NCI-H146 treated with DMSO at 0.1 percent for 48 hours (cell line): ENCODE measurements around the gene TP73.

ENCODE experiments used
- DNase-seq: peaks from one replicate; lab custom pipeline; 2025; ENCODE audit not compliant: unreplicated experiment; lab: John Stamatoyannopoulos, UW

Gene TP73

GRCh38 chr1:3725366-3725765 is 73.0 kb downstream of the TP73 start:
- no peak for DNase-seq

GRCh38 chr1:3727042-3727824 is 74.9 kb downstream of the TP73 start:
- DNase-seq, result no peak

DNA sequence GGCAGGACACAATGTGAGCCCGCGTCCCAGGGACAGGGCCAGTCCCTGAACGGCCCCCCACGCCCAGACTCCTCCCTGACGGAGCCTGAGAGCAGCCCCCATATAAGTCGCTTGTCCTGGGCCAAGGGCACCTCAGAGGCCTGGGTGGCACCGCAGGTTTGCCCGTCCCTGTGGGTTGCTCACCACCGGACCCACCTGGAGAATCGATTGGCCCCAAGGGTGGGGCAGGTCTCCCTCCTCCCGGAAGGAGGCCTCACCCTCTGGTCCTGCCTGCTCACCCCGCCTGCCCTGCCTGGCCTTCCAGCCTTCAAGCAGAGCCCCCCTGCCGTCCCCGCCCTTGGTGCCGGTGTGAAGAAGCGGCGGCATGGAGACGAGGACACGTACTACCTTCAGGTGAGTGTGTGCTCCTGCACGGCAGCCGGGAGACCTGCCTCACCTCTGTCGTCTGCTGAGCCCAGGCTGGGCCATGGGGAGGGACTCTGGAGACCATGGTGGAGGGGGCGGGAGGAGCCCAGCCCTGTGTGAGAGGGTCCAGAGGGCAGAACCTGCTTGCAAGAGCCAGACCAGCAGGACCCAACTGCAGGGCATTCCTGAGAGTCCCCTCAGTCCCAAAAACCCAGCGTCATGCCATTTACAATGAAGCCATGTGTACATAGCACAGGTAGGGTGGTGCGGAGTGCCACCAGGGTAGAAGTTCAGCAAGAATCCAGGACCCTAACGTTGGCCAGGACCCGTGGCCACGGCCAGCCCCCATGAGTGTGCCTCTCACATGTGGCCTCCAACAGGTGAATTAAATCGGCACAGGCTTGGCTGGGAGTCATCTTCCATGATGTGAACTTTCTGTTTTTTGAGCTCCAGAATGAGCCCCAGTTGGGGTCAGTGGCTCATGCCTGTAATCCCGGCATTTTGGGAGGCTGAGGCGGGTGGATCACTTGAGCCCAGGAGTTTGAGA is 75.8 kb downstream of the TP73 start:
- no peak for DNase-seq

GRCh38 chr1:3729594-3730542 is 77.6 kb downstream of the TP73 start:
- DNase-seq, result no peak

GRCh38 chr1:3730543-3731247 is 78.4 kb downstream of the TP73 start:
- no peak for DNase-seq

GRCh38 chr1:3731583-3732433 is 79.5 kb downstream of the TP73 start:
- no peak for DNase-seq

DNA sequence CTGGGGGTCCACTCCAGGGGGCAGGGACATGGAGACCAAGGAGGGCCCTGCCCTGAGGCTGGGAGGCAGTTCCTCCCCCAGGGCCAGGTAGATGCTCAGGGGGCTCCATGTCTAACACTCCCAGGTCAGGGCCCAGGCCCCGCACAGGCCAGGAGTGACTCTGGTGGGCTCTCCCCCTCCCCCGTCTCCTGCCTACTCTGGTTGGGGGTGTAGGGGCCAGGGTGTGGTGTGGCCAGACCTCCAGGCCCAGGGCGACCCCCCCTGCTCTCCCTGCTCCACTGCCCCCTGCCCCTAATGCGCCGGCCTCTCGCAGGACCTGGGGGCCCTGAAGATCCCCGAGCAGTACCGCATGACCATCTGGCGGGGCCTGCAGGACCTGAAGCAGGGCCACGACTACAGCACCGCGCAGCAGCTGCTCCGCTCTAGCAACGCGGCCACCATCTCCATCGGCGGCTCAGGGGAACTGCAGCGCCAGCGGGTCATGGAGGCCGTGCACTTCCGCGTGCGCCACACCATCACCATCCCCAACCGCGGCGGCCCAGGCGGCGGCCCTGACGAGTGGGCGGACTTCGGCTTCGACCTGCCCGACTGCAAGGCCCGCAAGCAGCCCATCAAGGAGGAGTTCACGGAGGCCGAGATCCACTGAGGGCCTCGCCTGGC is 80.2 kb downstream of the TP73 start:
- DNase-seq, result no peak

GRCh38 chr1:3733094-3733882 is 81.0 kb downstream of the TP73 start:
- DNase-seq, result no peak

- DNase-seq, result no peak
These were observed 81.7 kb downstream of the TP73 start for GRCh38 chr1:3733883-3734589.

DNA sequence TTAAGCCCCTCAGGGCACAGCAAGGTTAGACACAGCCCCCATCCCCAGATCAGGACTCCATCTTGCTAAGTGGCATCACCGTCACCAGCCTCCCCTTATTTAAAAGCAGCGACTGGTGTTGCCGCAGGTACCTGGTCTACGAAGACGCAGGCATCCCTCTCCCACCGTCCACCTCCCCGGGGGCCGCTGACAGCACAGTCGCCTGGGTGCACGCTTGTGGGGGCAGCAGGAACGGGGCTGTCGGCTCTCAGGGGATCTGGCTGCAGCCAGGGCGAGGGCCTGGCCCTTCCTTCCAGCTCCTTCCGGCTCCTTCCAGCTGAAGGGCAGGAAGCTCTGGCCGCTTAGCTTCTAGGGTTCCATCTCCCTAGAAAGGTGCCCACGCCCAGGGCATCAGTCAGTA is 82.3 kb downstream of the TP73 start:
- no peak for DNase-seq

DNA sequence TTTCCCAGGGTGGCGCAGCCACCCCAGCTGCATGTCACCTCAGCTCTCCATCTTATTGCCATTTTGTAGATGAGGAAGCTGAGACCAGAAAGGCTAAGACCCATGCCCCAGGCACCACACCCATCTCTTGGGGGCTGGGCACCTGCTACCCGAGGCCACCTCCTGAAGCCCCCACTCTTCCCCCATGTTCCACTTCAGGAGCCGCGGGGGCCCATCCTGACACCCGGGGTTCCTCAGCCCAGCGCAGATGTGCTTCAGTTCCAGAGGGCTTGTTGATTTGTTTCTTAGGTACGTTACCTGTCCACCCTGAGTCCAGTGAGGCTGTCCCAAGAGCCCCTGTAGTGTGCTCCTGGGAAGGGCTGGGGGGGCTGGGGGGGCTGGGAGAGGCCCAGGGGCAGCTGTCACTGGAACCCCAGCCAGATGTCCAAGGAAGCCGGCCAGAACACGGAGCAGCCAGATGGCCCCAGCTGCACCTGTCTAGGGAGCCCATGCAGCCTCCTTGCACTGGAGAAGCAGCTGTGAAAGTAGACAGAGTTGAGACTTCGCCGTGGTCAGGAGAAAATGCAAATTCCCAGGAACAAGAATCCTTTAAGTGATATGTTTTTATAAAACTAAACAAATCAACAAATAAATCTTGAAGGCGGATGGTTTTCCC is 82.8 kb downstream of the TP73 start:
- no peak for DNase-seq

DNA sequence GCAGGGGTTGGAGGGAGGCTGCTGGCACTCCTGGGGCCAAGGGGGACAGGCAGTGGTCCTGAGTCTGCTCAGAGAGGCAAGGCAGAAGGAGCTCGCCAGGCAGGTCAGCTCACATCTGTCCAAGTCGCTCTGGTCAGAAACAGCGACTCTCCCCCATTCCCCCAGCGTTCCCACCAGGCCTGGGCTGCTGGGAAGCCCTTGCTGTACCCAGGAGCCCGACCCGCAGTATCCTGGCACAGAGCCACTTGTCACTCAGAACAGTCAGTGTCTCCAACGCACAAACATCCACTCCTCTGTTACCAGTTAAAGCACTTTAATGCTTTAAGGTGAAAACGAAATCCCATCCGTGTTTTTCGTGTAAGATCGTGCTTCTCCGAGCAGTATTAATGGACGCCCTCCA is 83.4 kb downstream of the TP73 start:
- no peak for DNase-seq

DNA sequence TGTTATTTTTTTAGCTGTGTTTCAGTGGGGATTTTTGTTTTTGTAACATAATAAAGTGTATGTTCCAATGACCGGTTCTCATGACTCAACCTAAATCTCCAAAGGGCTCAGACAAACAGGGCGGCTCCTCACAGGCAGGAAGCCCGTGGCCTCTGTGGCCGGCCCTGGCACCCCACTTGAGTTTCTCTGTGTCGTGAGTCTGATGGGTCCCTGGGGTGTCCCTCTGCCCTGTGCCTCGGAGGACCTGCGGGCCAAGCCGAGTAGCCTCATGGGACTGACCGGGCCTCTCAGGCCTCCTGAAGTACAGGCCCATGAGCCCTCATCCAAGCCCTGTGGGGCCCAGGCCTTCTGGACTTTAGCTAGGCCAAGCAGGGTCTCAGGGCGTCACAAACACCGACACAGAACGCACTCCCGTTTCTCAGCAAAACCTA is 83.8 kb downstream of the TP73 start:
- DNase-seq, result no peak

- DNase-seq, result no peak
These were observed 84.4 kb downstream of the TP73 start for GRCh38 chr1:3736708-3737107.

GRCh38 chr1:3738943-3739342 is 86.6 kb downstream of the TP73 start:
- DNase-seq, result no peak

DNA sequence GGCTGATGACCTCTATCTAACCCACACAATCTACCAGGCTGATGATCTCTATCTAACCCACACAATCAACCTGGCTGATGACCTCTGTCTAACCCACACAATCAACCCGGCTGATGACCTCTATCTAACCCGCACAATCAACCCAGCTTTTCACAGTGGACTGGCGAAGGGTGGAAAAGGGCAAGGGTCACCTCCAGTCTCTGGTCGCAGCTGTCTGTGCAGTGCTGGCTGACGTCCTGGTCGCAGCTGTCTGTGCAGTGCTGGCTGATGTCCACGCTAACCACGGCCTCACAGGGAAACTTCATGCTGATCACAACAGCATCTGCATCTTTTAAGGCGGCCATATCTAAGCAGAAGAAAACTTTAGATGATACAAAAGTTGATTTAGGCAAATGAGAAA is 87.7 kb downstream of the TP73 start:
- no peak for DNase-seq

DNA sequence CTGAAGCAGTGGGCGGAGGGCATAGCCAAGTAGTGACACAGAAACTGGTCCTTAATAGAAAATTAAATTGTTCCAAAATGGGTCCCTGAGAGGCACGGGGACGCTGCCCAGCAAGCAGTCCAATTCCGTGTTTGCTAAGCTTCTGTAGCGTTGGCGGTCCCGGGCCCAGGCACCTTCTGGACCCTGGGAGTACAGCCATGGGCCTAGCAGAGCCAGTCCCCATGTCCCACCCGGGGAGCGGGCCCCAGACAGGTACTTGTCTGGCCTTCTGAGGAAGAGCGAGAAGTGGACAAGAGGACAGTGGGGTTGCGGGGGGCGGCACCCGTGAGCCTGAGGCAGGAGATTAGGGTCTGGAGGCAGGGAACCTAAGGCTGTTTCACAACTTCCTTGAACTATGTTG is 88.4 kb downstream of the TP73 start:
- no peak for DNase-seq
